ENCODE data around the gene DHDDS.
"Not testable (repeated sequence)": the region's sequence is repeated elsewhere in the genome, so short reads cannot be mapped to it uniquely, and the experiment has no call there.

The DHDDS gene

DNA sequence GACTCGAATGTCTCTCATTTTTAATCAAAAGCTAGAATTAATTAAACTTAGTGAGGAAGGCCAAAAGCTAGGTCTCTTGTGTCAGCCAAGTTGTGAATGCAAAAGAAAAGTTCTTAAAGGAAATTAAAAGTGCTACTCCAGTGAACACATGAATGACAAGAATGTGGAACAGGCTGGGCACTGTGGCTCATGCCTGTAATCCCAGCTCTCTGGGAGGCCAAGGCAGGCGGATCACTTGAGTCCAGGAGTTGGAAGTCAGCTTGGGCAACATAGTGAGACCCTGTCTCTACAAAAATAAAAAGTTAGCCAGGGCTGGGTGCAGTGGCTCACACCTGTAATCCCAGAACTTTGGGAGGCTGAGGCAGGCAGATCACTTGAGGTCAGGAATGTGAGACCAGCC, 78.6 kb downstream of the DHDDS start:
- 0 out of 2 replicates have a peak, but pooled peaks have one; percentile 31 for TF ChIP-seq ZNF121 (tag by site-specific recombination; IDR thresholded peaks at IDR 0.05)
- 0 out of 2 replicates have a peak, but pooled peaks have one; percentile 23 for TF ChIP-seq GLIS1 (tag by site-specific recombination; IDR thresholded peaks at IDR 0.05)
- CTCF ChIA-PET, result interaction anchor here (0.6 to 1.5 kb wide), 2 partner anchors 9 to 10 kb away, joined by 3 to 6 read pairs; no protein-coding TSS in a partner anchor
- H3K4me1 ChIP-seq (ENCODE audit: control insufficient read depth, insufficient read depth, low read length); H3K9me3 ChIP-seq (ENCODE audit: control insufficient read depth, insufficient read depth, low read depth, low read length); H3K4me3 ChIP-seq (ENCODE audit: low read depth, low read length); POLR2A ChIA-PET; H3K27ac ChIP-seq (ENCODE audit: extremely low read depth, low read depth, low read length); H3K36me3 ChIP-seq (ENCODE audit: control insufficient read depth in 2 of 2, insufficient read depth in 1 of 2, low read length in 2 of 2): not testable (repeated sequence)

DNA sequence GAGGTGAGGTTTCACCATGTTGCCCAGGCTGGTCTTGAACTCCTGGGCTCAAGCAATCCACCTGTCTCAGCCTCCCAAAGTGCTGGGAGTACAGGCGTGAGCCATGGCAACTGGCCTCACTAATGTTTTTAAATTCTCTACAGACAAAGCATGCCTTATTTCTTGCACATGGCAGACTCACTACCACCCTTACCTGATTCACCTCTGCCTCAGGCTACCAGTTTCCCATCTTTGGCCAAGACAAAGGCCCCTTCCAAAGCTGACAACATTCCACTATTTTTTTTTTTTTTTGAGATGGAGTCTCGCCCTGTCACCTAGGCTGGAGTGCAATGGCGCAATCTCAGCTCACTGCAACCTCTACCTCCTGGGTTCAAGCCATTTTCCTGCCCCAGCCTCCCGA, 83.7 kb downstream of the DHDDS start:
- POLR2A ChIA-PET, result interaction anchor here (0.7 kb wide), 1 partner anchor 1595 kb away, joined by 3 read pairs; no protein-coding TSS in a partner anchor

DNA sequence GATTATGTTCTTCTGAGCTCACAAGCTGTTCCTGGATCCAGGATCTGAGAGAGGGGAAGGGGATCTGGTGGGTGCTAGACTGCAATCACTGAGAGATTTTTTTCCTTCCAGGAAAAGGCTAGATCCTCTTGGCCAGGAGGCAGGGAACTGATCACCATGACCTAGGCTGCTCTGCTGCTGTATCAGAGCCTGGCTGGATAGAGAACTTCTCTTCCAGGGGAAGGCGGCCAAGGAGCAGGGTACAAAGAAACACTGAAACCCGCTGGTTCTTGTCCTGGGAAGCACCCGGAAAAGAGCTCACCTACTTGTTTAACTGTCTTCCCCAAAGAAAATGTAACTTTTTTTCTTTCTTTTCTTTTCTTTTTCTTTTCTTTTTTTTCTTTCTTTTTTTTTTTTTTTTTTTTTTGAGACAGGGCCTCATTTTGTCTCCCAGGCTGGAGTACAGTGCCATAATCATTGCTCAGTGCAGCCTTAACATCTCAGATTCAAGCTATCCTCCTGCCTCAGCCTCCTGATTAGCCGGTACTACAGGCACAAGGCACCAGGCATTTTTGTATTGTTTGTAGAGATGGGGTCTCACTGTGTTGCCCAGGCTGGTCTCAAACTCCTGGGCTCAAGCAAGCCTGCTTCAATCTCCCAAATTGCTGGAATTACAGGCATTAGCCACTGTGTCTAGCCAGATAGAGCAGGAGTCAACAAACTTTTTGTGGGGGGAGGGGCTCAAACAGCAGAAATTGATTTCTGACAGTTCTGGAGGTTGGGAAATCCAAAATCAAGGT, 85.1 kb downstream of the DHDDS start:
- no peaks in the 10 kb centered on the region for H3K9me3 ChIP-seq (ENCODE audit: control insufficient read depth, insufficient read depth, low read depth, low read length)
- no peaks in the 10 kb centered on the region for H3K36me3 ChIP-seq (ENCODE audit: control insufficient read depth in 2 of 2, insufficient read depth in 1 of 2, low read length in 2 of 2)
- H3K4me1 ChIP-seq (ENCODE audit: control insufficient read depth, insufficient read depth, low read length), result no peaks in the 10 kb centered on the region
- ChIA-PET CTCF (interaction anchor here (1.0 to 1.6 kb wide), 4 partner anchors 13 to 362 kb away, joined by 3 to 8 read pairs (median 4); no protein-coding TSS in a partner anchor), POLR2A (interaction anchor here (0.7 kb wide), 3 partner anchors 16 to 708 kb away, joined by 3 to 5 read pairs (median 4); no protein-coding TSS in a partner anchor)
- H3K27ac ChIP-seq (ENCODE audit: extremely low read depth, low read depth, low read length), result no peak overlapping the region
- no peak overlapping the region for H3K4me3 ChIP-seq (ENCODE audit: low read depth, low read length)
- no peak for TF ChIP-seq ZXDB (tag by site-specific recombination; IDR thresholded peaks at IDR 0.05)
- peak; percentile 83; the same call in 1 of the 2 replicates for TF ChIP-seq ZNF121 (tag by site-specific recombination; IDR thresholded peaks at IDR 0.05)
- TF ChIP-seq ZNF140 (tag by site-specific recombination; IDR thresholded peaks at IDR 0.05), result no peak
- TF ChIP-seq SCRT1 (tag by site-specific recombination; IDR thresholded peaks at IDR 0.05; ENCODE audit: borderline replicate concordance), result no peak
- no peak for TF ChIP-seq ZNF596 (tag by site-specific recombination; IDR thresholded peaks at IDR 0.05)

More for the DNA sequence above, 83.7 kb downstream of the DHDDS start:
- not testable (repeated sequence) for H3K9me3 ChIP-seq (ENCODE audit: control insufficient read depth, insufficient read depth, low read depth, low read length); H3K4me1 ChIP-seq (ENCODE audit: control insufficient read depth, insufficient read depth, low read length); H3K36me3 ChIP-seq (ENCODE audit: control insufficient read depth in 2 of 2, insufficient read depth in 1 of 2, low read length in 2 of 2); H3K27ac ChIP-seq (ENCODE audit: extremely low read depth, low read depth, low read length); H3K4me3 ChIP-seq (ENCODE audit: low read depth, low read length)
- CTCF ChIA-PET, result interaction anchor here (1.0 kb wide), 1 partner anchor 15 kb away, joined by 3 read pairs; no protein-coding TSS in a partner anchor

DNA sequence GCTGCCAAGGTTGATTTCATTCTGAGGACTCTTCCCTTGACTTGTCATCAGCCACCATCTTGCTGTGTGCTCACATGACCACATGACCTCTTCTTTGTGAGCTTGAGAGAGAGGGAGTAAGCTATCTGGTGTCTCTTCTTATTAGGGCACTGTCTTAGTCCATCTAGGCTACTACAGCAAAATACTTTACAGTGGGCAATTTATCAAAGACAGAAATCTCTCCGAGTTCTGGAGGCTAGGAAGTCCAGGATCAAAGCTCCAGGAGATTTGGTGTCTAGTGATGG, 85.6 kb downstream of the DHDDS start:
- Histone ChIP-seq H3K4me1 (ENCODE audit: control insufficient read depth, insufficient read depth, low read length) (no peaks in the 10 kb centered on the region), H3K27ac (ENCODE audit: extremely low read depth, low read depth, low read length) (no peak overlapping the region), H3K4me3 (ENCODE audit: low read depth, low read length) (no peak overlapping the region), H3K36me3 (ENCODE audit: control insufficient read depth in 2 of 2, insufficient read depth in 1 of 2, low read length in 2 of 2) (no peaks in the 10 kb centered on the region), H3K9me3 (ENCODE audit: control insufficient read depth, insufficient read depth, low read depth, low read length) (no peaks in the 10 kb centered on the region)
- ChIA-PET POLR2A (interaction anchor here (0.7 kb wide), 1 partner anchor 17 kb away, joined by 4 read pairs; no protein-coding TSS in a partner anchor), CTCF (interaction anchor here (1.1 to 1.6 kb wide), 3 partner anchors 17 to 361 kb away, joined by 3 to 8 read pairs (median 5); no protein-coding TSS in a partner anchor)
- TF ChIP-seq ZNF394 (tag by site-specific recombination; IDR thresholded peaks at IDR 0.05; ENCODE audit: borderline replicate concordance), result no peak
- TF ChIP-seq ZNF677 (tag by site-specific recombination; IDR thresholded peaks at IDR 0.05), result no peak
- TF ChIP-seq, protein P1, sequence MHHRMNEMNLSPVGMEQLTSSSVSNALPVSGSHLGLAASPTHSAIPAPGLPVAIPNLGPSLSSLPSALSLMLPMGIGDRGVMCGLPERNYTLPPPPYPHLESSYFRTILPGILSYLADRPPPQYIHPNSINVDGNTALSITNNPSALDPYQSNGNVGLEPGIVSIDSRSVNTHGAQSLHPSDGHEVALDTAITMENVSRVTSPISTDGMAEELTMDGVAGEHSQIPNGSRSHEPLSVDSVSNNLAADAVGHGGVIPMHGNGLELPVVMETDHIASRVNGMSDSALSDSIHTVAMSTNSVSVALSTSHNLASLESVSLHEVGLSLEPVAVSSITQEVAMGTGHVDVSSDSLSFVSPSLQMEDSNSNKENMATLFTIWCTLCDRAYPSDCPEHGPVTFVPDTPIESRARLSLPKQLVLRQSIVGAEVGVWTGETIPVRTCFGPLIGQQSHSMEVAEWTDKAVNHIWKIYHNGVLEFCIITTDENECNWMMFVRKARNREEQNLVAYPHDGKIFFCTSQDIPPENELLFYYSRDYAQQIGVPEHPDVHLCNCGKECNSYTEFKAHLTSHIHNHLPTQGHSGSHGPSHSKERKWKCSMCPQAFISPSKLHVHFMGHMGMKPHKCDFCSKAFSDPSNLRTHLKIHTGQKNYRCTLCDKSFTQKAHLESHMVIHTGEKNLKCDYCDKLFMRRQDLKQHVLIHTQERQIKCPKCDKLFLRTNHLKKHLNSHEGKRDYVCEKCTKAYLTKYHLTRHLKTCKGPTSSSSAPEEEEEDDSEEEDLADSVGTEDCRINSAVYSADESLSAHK (tag by site-specific recombination; IDR thresholded peaks at IDR 0.05), result no peak
- no peak for TF ChIP-seq SALL2 (tag by site-specific recombination; IDR thresholded peaks at IDR 0.05; ENCODE audit: borderline replicate concordance)
- no peak for TF ChIP-seq ZNF76 (tag by site-specific recombination; IDR thresholded peaks at IDR 0.05; ENCODE audit: borderline replicate concordance, low read depth)
- no peak for TF ChIP-seq ZNF621 (tag by site-specific recombination; IDR thresholded peaks at IDR 0.05)

All from HEK293 (cell line).